Progenitor cell of endocrine pancreas (in vitro differentiated cells): ENCODE data around the gene MPPED1. TPM values are rescaled to one million over a fixed set of nuclear protein-coding genes. Genes with fewer than 3 reads are reported as not detected.

Source experiments
- DNase-seq: peaks from one replicate; pipeline ENCODE4 v3.0.0; 2021; ENCODE audit warnings: low spot score; ENCODE audit not compliant: unreplicated experiment
- H3K27ac Mint-ChIP-seq: 2 replicates; pipeline ENCODE4 v1.8.0; 2021; ENCODE audit warnings: mild to moderate bottlenecking, moderate library complexity, mixed read lengths
- H3K27me3 Mint-ChIP-seq: 2 replicates; pipeline ENCODE4 v1.8.0; 2021; ENCODE audit warnings: mixed read lengths
- H3K36me3 Mint-ChIP-seq: 2 replicates; pipeline ENCODE4 v1.8.0; 2022; ENCODE audit warnings: mixed read lengths; ENCODE audit not compliant: insufficient read depth
- H3K4me1 Mint-ChIP-seq: 2 replicates; pipeline ENCODE4 v1.8.0; 2021; ENCODE audit warnings: low read depth, mixed read lengths
- H3K4me3 Mint-ChIP-seq: 2 replicates; pipeline ENCODE4 v1.8.0; 2021; ENCODE audit warnings: low read depth, mild to moderate bottlenecking, moderate library complexity, mixed read lengths
- H3K9me3 Mint-ChIP-seq: 2 replicates; pipeline ENCODE4 v1.8.0; 2021; ENCODE audit warnings: low read depth, mixed read lengths
- total RNA-seq: library from RNA; stranded (reverse); gene quantifications from 2 replicates; pipeline ENCODE4 v1.2.1, GENCODE V29; 2021
- TF ChIP-seq, protein P1 (sequence below): fragments of 200-600 bp; sonication (generic); IDR thresholded peaks from one replicate; pipeline ENCODE4 v1.5.0; 2021; ENCODE audit warnings: antibody characterized with exemption, mild to moderate bottlenecking; ENCODE audit not compliant: unreplicated experiment

MPPED1 gene
- total RNA-seq, 1 donor from 2014 or later, result 0.96 TPM

GRCh38 chr22:43393132-43393843 is 18.5 kb upstream of the MPPED1 start:
- peak; percentile 51 for DNase-seq
- TF ChIP-seq, protein P1, sequence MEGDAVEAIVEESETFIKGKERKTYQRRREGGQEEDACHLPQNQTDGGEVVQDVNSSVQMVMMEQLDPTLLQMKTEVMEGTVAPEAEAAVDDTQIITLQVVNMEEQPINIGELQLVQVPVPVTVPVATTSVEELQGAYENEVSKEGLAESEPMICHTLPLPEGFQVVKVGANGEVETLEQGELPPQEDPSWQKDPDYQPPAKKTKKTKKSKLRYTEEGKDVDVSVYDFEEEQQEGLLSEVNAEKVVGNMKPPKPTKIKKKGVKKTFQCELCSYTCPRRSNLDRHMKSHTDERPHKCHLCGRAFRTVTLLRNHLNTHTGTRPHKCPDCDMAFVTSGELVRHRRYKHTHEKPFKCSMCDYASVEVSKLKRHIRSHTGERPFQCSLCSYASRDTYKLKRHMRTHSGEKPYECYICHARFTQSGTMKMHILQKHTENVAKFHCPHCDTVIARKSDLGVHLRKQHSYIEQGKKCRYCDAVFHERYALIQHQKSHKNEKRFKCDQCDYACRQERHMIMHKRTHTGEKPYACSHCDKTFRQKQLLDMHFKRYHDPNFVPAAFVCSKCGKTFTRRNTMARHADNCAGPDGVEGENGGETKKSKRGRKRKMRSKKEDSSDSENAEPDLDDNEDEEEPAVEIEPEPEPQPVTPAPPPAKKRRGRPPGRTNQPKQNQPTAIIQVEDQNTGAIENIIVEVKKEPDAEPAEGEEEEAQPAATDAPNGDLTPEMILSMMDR, result no peak
- Mint-ChIP-seq H3K27ac (peak overlapping the region; percentile 97), H3K4me1 (peaks cover 35% of the 10 kb centered on the region), H3K4me3 (peak overlapping the region; percentile 26), H3K36me3 (no peaks in the 10 kb centered on the region), H3K9me3 (peaks cover 6% of the 10 kb centered on the region), H3K27me3 (peaks cover 3% of the 10 kb centered on the region)

GRCh38 chr22:43393844-43394474 is 17.9 kb upstream of the MPPED1 start:
- no peak for DNase-seq
- Mint-ChIP-seq H3K4me3 (no peak overlapping the region), H3K27me3 (peaks cover 8% of the 10 kb centered on the region), H3K36me3 (no peaks in the 10 kb centered on the region), H3K4me1 (peaks cover 31% of the 10 kb centered on the region), H3K27ac (peak overlapping the region; percentile 97), H3K9me3 (peaks cover 6% of the 10 kb centered on the region)
- TF ChIP-seq, protein P1, result no peak

DNA sequence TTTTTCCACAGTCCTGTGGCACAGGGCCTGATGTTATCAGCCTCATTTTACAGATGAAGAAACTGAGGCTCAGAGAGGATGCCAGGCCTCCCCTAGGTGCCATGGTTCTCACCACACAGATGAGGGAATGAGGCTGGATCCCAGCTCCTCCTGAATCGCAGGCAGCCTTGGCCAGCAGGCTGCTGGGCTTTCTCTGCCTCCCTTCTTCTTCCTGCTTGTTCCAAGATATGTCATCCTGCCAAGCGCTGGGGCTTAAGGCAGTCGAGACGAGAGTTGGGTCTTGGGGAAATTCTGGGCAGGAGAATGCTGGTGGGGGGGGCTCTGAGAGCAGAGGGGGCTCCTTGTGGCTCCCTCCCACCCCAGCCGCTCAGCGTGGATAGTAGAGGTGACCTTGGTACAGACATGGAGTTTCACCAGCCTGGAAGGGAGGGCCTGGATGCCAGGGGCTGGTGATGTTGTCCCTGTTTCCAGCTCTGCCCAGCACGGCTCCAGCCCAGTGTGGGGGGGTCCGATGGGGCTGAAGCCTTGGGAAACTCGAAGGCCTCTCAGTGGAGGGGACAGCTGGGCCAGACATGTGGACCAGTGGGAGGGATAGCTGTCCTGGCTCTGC is 16.6 kb upstream of the MPPED1 start:
- Mint-ChIP-seq H3K36me3 (no peaks in the 10 kb centered on the region), H3K27me3 (peaks cover 10% of the 10 kb centered on the region), H3K4me3 (no peak overlapping the region), H3K4me1 (peaks cover 26% of the 10 kb centered on the region), H3K27ac (no peak overlapping the region), H3K9me3 (peaks cover 6% of the 10 kb centered on the region)
- no peak for DNase-seq
- TF ChIP-seq, protein P1, result no peak

- Mint-ChIP-seq H3K27me3 (peaks cover 13% of the 10 kb centered on the region), H3K4me1 (peaks cover 26% of the 10 kb centered on the region)
- TF ChIP-seq, protein P1, result no peak
Observed at GRCh38 chr22:43396321-43396933, 15.4 kb upstream of the MPPED1 start.

DNA sequence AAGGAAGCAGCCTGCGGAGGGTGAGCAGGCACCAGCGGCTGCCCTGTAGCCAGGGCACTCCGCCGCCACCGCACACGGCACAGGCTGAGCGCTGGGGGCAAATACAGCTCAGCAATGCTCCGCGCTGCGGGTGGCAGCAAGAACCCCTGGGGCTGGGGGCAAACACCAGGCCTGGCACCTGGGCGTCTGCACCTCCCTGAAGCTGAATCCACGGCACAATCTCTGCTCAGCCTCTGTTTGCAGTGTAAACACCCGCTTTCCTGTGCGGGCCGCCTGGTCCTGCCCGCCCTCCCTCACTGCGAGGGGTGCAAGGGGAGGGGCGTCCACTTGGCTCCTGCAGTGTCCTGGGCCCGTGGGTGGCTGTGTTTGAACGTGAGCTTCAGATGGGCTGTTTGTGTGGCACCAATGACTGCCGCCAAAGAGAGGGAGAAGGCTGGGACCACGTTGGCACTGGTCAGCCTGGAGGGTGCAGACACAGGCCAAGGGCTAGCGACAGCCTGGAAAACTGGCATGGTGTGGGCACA is 14.8 kb upstream of the MPPED1 start:
- no peak overlapping the region for H3K27ac Mint-ChIP-seq
- no peaks in the 10 kb centered on the region for H3K36me3 Mint-ChIP-seq
- peaks cover 6% of the 10 kb centered on the region for H3K9me3 Mint-ChIP-seq
- H3K4me1 Mint-ChIP-seq, result peaks cover 26% of the 10 kb centered on the region
- no peak overlapping the region for H3K4me3 Mint-ChIP-seq
- TF ChIP-seq, protein P1, result no peak
- peaks cover 13% of the 10 kb centered on the region for H3K27me3 Mint-ChIP-seq
- DNase-seq, result no peak

More at GRCh38 chr22:43396321-43396933, 15.4 kb upstream of the MPPED1 start:
- Mint-ChIP-seq H3K27ac (peak overlapping the region; percentile 49), H3K36me3 (no peaks in the 10 kb centered on the region), H3K9me3 (peaks cover 6% of the 10 kb centered on the region), H3K4me3 (no peak overlapping the region)
- no peak for DNase-seq
